HFF-Myc (cell line): Measurements from ENCODE around the gene ADAM10.

Experiments used
- DNase-seq: peaks from one replicate; pipeline ENCODE4 v3.0.0-alpha.2; 2011; ENCODE audit warnings: low read depth; ENCODE audit errors: extremely low read depth
- H3K4me3 ChIP-seq: replicated peaks from 2 replicates; pipeline ENCODE4 v1.5.1; 2011; ENCODE audit warnings: low read depth, mild to moderate bottlenecking, control low read depth, low read length
- CTCF ChIP-seq: IDR thresholded peaks from 2 replicates; pipeline ENCODE4 v1.5.1; 2012; ENCODE audit warnings: mild to moderate bottlenecking, low read depth, low read length, control low read depth; ENCODE audit errors: missing control alignments

ADAM10 gene

GRCh38 chr15:58573270-58573669 lies 176.2 kb downstream of the ADAM10 start:
- no peak overlapping the region for H3K4me3 ChIP-seq
- no peak for TF ChIP-seq CTCF
- no peak for DNase-seq

GRCh38 chr15:58572521-58572920 lies 177.0 kb downstream of the ADAM10 start:
- H3K4me3 ChIP-seq = no peak overlapping the region
- no peak for DNase-seq
- no peak for TF ChIP-seq CTCF

- no peak for TF ChIP-seq CTCF
- no peak for DNase-seq
- H3K4me3 ChIP-seq = no peak overlapping the region
Observed at GRCh38 chr15:58571491-58571890, 178.0 kb downstream of the ADAM10 start.

GRCh38 chr15:58569455-58569854 lies 180.1 kb downstream of the ADAM10 start:
- no peak for DNase-seq
- no peak overlapping the region for H3K4me3 ChIP-seq
- no peak for TF ChIP-seq CTCF

- no peak overlapping the region for H3K4me3 ChIP-seq
- no peak for TF ChIP-seq CTCF
- no peak for DNase-seq
Observed at GRCh38 chr15:58568157-58568571, 181.3 kb downstream of the ADAM10 start.

GRCh38 chr15:58566029-58566428 lies 183.5 kb downstream of the ADAM10 start:
- no peak for DNase-seq
- no peak for TF ChIP-seq CTCF

GRCh38 chr15:58565619-58566018 lies 183.9 kb downstream of the ADAM10 start:
- TF ChIP-seq CTCF = no peak
- no peak overlapping the region for H3K4me3 ChIP-seq
- no peak for DNase-seq

More at GRCh38 chr15:58566029-58566428, 183.5 kb downstream of the ADAM10 start:
- no peak overlapping the region for H3K4me3 ChIP-seq
